IPS-NIHi7 (cell line): ENCODE data around the gene SRSF5.
A peak's percentile ranks its signal among the peaks of the same experiment; 100 is the strongest.
"Not testable (repeated sequence)": the region's sequence is repeated elsewhere in the genome, so short reads cannot be mapped to it uniquely, and the experiment has no call there.

Experiments used
- DNase-seq: peaks from one replicate; pipeline ENCODE4 v3.0.0; 2012; ENCODE audit warnings: mixed read lengths; ENCODE audit errors: extremely low spot score

The SRSF5 gene

GRCh38 chr14:69808919-69809808 lies 42.2 kb downstream of the SRSF5 start:
- no peak for DNase-seq

GRCh38 chr14:69811227-69811867 lies 44.4 kb downstream of the SRSF5 start:
- no peak for DNase-seq

- no peak for DNase-seq
These were observed 44.9 kb downstream of the SRSF5 start for GRCh38 chr14:69811868-69812252.

- no peak for DNase-seq
These were observed 45.8 kb downstream of the SRSF5 start for GRCh38 chr14:69812711-69813110.

- not testable (repeated sequence) for DNase-seq
These were observed 46.4 kb downstream of the SRSF5 start for GRCh38 chr14:69813346-69813745.

GRCh38 chr14:69814397-69814796 lies 47.5 kb downstream of the SRSF5 start:
- DNase-seq, result no peak

- DNase-seq, result no peak
These were observed 48.6 kb downstream of the SRSF5 start for GRCh38 chr14:69815556-69815955.

GRCh38 chr14:69816216-69816615 lies 49.3 kb downstream of the SRSF5 start:
- DNase-seq, result no peak

GRCh38 chr14:69818758-69819191 lies 51.8 kb downstream of the SRSF5 start:
- DNase-seq, result peak; percentile 84

- DNase-seq, result no peak
These were observed 52.7 kb downstream of the SRSF5 start for GRCh38 chr14:69819607-69820006.

- no peak for DNase-seq
These were observed 54.0 kb downstream of the SRSF5 start for GRCh38 chr14:69820991-69821390.
